ENCODE data around the gene PHACTR1. TPM values are rescaled to one million over a fixed set of nuclear protein-coding genes. Genes with fewer than 3 reads are reported as not detected.

PHACTR1 gene
- total and polyA plus RNA-seq, 8 donors = 0.46 to 17.4 (median 6.4) TPM; not detected in 1

- TF ChIP-seq POLR2A (IDR thresholded peaks at IDR 0.05) = no peak
- TF ChIP-seq EP300 (IDR thresholded peaks at IDR 0.05) = no peak
- TF ChIP-seq, protein P1, sequence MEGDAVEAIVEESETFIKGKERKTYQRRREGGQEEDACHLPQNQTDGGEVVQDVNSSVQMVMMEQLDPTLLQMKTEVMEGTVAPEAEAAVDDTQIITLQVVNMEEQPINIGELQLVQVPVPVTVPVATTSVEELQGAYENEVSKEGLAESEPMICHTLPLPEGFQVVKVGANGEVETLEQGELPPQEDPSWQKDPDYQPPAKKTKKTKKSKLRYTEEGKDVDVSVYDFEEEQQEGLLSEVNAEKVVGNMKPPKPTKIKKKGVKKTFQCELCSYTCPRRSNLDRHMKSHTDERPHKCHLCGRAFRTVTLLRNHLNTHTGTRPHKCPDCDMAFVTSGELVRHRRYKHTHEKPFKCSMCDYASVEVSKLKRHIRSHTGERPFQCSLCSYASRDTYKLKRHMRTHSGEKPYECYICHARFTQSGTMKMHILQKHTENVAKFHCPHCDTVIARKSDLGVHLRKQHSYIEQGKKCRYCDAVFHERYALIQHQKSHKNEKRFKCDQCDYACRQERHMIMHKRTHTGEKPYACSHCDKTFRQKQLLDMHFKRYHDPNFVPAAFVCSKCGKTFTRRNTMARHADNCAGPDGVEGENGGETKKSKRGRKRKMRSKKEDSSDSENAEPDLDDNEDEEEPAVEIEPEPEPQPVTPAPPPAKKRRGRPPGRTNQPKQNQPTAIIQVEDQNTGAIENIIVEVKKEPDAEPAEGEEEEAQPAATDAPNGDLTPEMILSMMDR (IDR thresholded peaks at IDR 0.05) = no peak
- no peak for TF ChIP-seq POLR2AphosphoS5 (IDR thresholded peaks at IDR 0.05)
- Histone ChIP-seq H3K9me3 (no peaks in the 10 kb centered on the region), H3K36me3 (peaks cover 0 to 16% (median 6%) of the 10 kb centered on the region in 4 donors), H3K4me3 (no peak overlapping the region), H3K4me1 (peaks cover 0 to 5% (median 0%) of the 10 kb centered on the region in 4 donors), H3K27ac (no peak overlapping the region), H3K27me3 (no peaks in the 10 kb centered on the region)
- 87 to 93% (median 89%) methylated on average over 2 of the region's 2 CpGs for WGBS, 5 donors
- intact Hi-C loops (cut with DNase I; ENCODE audit: low total_unique reads) = no loop called here
- no peak for DNase-seq
Measured at GRCh38 chr6:13226071-13226470, 509.5 kb downstream of the PHACTR1 start.

DNA sequence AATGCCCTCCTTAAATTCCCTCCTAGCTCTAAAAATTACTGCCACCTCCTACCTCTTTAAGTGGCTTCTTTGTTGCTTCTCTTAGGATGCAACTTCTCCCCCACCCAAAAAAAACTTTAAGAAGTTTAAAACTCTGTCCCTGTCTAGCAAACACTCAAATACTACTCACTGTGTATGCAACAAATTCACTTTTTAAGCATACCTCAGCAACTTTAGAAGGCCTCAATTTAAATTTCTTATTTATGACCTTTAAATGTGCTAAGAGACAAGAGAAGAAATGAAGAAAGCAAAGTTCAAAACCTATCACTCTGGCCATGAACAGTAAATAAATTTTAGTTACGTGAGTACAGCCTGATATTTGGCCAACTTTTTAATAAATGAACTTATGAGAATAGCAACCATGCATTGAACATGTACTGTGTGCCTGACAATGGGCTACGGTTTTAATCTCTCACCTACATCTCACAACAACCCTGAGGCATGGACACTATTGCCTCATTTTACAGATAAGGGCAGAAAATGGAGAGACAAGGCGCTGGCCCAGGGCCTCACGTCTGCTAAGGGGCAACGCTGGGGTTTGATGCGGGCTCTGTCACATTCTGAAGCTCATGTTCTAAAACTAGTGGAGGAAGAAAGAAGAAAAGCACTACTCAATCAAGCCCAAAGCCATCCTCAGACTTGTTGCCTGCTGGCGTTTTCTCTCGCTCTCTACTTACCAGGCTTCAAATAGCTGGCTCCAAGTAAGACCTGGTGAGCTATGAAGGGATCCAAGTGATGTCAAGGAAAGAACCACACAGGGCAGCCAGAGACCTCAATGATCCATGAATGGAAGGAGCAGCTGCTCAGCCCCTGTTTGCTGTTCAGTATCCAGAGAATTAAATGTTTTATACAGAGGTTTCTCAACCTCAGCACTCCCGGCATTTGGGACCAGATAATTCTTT, 512.0 kb downstream of the PHACTR1 start:
- H3K27ac ChIP-seq = no peak overlapping the region
- intact Hi-C loops (cut with DNase I; ENCODE audit: low total_unique reads) = no loop called here
- peaks cover 0 to 34% (median 14%) of the 10 kb centered on the region in 4 donors for H3K36me3 ChIP-seq
- DNase-seq = no peak
- no peak for TF ChIP-seq POLR2A (IDR thresholded peaks at IDR 0.05)
- no peak for TF ChIP-seq POLR2AphosphoS5 (IDR thresholded peaks at IDR 0.05)
- TF ChIP-seq EP300 (IDR thresholded peaks at IDR 0.05) = no peak
- TF ChIP-seq, protein P1 (IDR thresholded peaks at IDR 0.05) = no peak
- H3K27me3 ChIP-seq = no peaks in the 10 kb centered on the region
- no peak overlapping the region for H3K4me3 ChIP-seq
- H3K9me3 ChIP-seq = no peaks in the 10 kb centered on the region
- WGBS, 5 donors = 80 to 93% (median 87%) methylated on average over 9 of the region's 9 CpGs
- peaks cover 0 to 5% (median 0%) of the 10 kb centered on the region in 4 donors for H3K4me1 ChIP-seq

- intact Hi-C loops (cut with DNase I; ENCODE audit: low total_unique reads) = no loop called here
- Histone ChIP-seq H3K36me3 (peaks cover 0 to 34% (median 14%) of the 10 kb centered on the region in 4 donors), H3K27me3 (no peaks in the 10 kb centered on the region), H3K4me3 (no peak overlapping the region), H3K9me3 (no peaks in the 10 kb centered on the region), H3K4me1 (peaks cover 0 to 5% (median 0%) of the 10 kb centered on the region in 4 donors), H3K27ac (no peak overlapping the region)
- 67 to 83% (median 79%) methylated on average over 9 of the region's 9 CpGs for WGBS, 5 donors
- TF ChIP-seq EP300 (IDR thresholded peaks at IDR 0.05) = no peak
- no peak for TF ChIP-seq POLR2A (IDR thresholded peaks at IDR 0.05)
- TF ChIP-seq, protein P1 (IDR thresholded peaks at IDR 0.05) = no peak
- no peak for TF ChIP-seq POLR2AphosphoS5 (IDR thresholded peaks at IDR 0.05)
- peak in 1 of 2 donors; percentile 36 for DNase-seq
Measured at GRCh38 chr6:13229205-13230085, 512.9 kb downstream of the PHACTR1 start.

DNA sequence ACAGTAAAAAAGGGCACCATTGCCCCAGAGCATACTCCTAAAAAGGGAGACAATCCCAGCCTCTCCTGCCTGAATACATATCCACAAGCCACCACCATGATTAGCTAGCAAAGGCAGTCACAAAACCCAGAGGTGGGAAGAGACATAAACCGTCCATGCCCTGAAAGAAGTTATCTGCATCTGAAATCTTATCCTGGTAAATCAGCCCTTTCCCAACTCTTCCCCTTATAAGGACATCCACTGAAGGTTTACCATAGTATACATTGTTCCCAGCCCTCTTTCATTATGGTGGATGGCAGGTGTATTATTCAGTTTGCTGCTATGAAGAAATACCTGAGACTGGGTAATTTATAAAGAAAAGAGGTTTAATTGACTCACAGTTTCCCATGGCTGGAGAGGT, 516.5 kb downstream of the PHACTR1 start:
- Histone ChIP-seq H3K36me3 (peaks cover 0 to 50% (median 13%) of the 10 kb centered on the region in 4 donors), H3K9me3 (no peaks in the 10 kb centered on the region), H3K27me3 (no peaks in the 10 kb centered on the region), H3K27ac (no peak overlapping the region), H3K4me3 (no peak overlapping the region), H3K4me1 (peaks cover 0 to 5% (median 0%) of the 10 kb centered on the region in 4 donors)
- no peak for TF ChIP-seq EP300 (IDR thresholded peaks at IDR 0.05)
- no peak for TF ChIP-seq POLR2A (IDR thresholded peaks at IDR 0.05)
- TF ChIP-seq, protein P1 (IDR thresholded peaks at IDR 0.05) = no peak
- no peak for TF ChIP-seq POLR2AphosphoS5 (IDR thresholded peaks at IDR 0.05)
- intact Hi-C loops (cut with DNase I; ENCODE audit: low total_unique reads) = no loop called here
- WGBS, 5 donors = 78 to 96% (median 90%) methylated on average over 1 of the region's 1 CpG
- DNase-seq = no peak

Measured in stomach (tissue), 9 donors.